ENCODE measurements around the gene ADCY2.

Gene ADCY2

DNA sequence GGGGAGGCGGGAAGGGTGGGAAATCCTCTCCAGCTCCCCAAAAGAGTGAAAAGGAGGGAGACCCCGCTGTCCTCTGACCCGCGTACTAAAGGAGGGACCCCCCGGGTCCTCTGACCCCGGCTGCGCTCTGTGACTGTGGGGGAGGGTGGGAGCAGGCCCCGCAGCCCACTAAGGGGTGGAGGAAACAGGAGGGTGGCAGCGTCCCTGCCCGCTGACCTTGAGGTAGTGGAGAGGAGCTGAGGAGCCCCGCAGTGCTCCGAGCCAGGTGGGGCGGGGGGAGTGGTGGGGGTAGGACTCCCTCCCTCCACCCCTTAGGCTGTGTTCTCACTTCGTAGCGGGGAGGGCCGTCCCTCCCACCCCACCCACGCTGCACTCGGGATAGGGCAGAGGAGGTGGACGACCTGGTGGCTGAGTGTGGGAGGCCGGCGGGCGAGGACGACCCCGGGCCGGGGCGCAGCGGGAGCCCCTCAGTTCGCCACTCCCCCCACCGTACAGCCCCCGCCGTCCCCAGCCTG lies 449 bp upstream of the ADCY2 start:
- H3K4me1 ChIP-seq (ENCODE audit: control insufficient read depth, low read length): no peaks in the 10 kb centered on the region
- TF ChIP-seq EZH2phosphoT487 (IDR thresholded peaks at IDR 0.05; ENCODE audit: borderline replicate concordance, low read length): no peak
- TF ChIP-seq, protein P1, sequence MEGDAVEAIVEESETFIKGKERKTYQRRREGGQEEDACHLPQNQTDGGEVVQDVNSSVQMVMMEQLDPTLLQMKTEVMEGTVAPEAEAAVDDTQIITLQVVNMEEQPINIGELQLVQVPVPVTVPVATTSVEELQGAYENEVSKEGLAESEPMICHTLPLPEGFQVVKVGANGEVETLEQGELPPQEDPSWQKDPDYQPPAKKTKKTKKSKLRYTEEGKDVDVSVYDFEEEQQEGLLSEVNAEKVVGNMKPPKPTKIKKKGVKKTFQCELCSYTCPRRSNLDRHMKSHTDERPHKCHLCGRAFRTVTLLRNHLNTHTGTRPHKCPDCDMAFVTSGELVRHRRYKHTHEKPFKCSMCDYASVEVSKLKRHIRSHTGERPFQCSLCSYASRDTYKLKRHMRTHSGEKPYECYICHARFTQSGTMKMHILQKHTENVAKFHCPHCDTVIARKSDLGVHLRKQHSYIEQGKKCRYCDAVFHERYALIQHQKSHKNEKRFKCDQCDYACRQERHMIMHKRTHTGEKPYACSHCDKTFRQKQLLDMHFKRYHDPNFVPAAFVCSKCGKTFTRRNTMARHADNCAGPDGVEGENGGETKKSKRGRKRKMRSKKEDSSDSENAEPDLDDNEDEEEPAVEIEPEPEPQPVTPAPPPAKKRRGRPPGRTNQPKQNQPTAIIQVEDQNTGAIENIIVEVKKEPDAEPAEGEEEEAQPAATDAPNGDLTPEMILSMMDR (IDR thresholded peaks at IDR 0.05; ENCODE audit: low read depth, low read length, poor library complexity, severe bottlenecking): no peak
- no peaks in the 10 kb centered on the region for H3K79me2 ChIP-seq (ENCODE audit: control insufficient read depth, low read length)
- no peak overlapping the region for H3K4me2 ChIP-seq (ENCODE audit: low read length)
- H3K9me3 ChIP-seq (ENCODE audit: control insufficient read depth, insufficient read depth, low read length): peaks cover 7% of the 10 kb centered on the region; the same call in 1 of the 2 replicates
- no peaks in the 10 kb centered on the region for H3K9me2 ChIP-seq (replicated peaks; ENCODE audit: control insufficient read depth, low read length)
- no peaks in the 10 kb centered on the region for H3K27me3 ChIP-seq (ENCODE audit: control insufficient read depth, low read length)
- no peaks in the 10 kb centered on the region for H3K36me3 ChIP-seq (ENCODE audit: control insufficient read depth, low read length)
- H4K20me1 ChIP-seq (ENCODE audit: control insufficient read depth, insufficient read depth, low read depth, low read length): no peaks in the 10 kb centered on the region
- no peaks in the 10 kb centered on the region for H3F3A ChIP-seq (ENCODE audit: control insufficient read depth, insufficient read depth)
- no peak overlapping the region for H3K27ac ChIP-seq (ENCODE audit: low read depth, low read length)
- H3K4me3 ChIP-seq (ENCODE audit: low read length): no peak overlapping the region

DNA sequence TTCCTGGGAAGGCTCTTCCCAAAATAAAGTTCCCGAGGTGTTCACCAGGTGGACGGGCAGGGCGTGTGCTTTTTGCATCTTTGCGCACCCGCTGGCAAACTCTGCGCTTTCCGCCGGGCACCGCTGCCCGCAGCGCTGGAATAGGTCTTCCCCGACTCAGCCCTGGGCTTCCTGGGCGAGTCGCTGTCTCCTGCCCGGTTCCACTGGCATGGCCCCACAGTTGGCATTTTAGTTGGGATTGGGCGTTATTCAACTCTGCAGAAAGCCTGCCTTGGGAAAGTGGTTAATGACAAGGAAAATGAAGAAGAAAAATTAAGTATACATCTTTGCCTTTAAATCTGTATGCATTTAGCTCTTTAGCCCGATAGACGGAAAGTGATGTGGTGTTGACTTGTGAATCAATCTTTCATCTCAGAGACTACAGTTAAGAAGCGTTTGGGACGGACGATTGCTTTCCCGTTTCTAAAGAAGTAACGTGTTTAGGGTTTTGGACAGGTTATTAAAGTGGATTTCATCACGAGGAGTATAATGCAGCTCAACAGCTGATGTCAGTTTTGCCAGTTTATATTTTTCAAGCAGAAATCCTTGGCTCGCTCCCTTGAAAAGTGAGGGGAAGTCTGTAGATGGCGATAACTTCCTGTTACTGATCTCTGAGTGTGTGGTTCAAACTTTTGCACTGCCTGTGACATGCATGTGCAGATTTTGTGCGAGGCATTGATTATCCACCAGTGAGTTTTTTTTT lies 946 bp downstream of the ADCY2 start:
- Histone ChIP-seq H3K36me3 (ENCODE audit: control insufficient read depth, low read length) (no peaks in the 10 kb centered on the region), H3K4me3 (ENCODE audit: low read length) (no peak overlapping the region), H4K20me1 (ENCODE audit: control insufficient read depth, insufficient read depth, low read depth, low read length) (no peaks in the 10 kb centered on the region), H3K9me3 (ENCODE audit: control insufficient read depth, insufficient read depth, low read length) (peaks cover 7% of the 10 kb centered on the region; the same call in 1 of the 2 replicates), H3K27ac (ENCODE audit: low read depth, low read length) (no peak overlapping the region), H3K4me2 (ENCODE audit: low read length) (no peak overlapping the region), H3K79me2 (ENCODE audit: control insufficient read depth, low read length) (no peaks in the 10 kb centered on the region), H3K27me3 (ENCODE audit: control insufficient read depth, low read length) (no peaks in the 10 kb centered on the region), H3K9me2 (replicated peaks; ENCODE audit: control insufficient read depth, low read length) (no peaks in the 10 kb centered on the region), H3F3A (ENCODE audit: control insufficient read depth, insufficient read depth) (no peaks in the 10 kb centered on the region), H3K4me1 (ENCODE audit: control insufficient read depth, low read length) (no peaks in the 10 kb centered on the region)
- TF ChIP-seq EZH2phosphoT487 (IDR thresholded peaks at IDR 0.05; ENCODE audit: borderline replicate concordance, low read length): no peak
- TF ChIP-seq, protein P1 (IDR thresholded peaks at IDR 0.05; ENCODE audit: low read depth, low read length, poor library complexity, severe bottlenecking): no peak

DNA sequence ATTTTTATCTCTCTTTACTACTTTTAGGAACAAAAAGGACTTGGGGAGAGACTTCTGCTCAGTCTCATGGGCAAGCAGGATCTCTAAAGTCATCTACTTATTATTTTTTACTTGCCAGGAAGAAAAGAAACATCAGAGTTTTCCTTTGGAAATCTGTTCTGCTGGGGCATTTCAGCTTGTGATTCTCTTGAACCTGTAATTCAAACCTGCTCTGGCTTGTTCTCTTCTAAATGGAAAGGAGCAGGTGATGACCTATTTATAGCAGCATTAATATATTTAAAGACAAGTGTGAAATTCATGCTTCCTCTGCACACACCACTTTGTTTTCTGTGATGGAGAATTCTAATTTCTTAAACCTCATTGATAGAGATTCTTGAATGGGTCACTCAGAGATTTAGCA lies 2.0 kb downstream of the ADCY2 start:
- Histone ChIP-seq H3K27me3 (ENCODE audit: control insufficient read depth, low read length) (no peaks in the 10 kb centered on the region), H3K36me3 (ENCODE audit: control insufficient read depth, low read length) (no peaks in the 10 kb centered on the region), H3F3A (ENCODE audit: control insufficient read depth, insufficient read depth) (no peaks in the 10 kb centered on the region), H4K20me1 (ENCODE audit: control insufficient read depth, insufficient read depth, low read depth, low read length) (no peaks in the 10 kb centered on the region), H3K4me1 (ENCODE audit: control insufficient read depth, low read length) (no peaks in the 10 kb centered on the region), H3K79me2 (ENCODE audit: control insufficient read depth, low read length) (no peaks in the 10 kb centered on the region), H3K9me3 (ENCODE audit: control insufficient read depth, insufficient read depth, low read length) (peaks cover 7% of the 10 kb centered on the region; the same call in 1 of the 2 replicates), H3K4me2 (ENCODE audit: low read length) (no peak overlapping the region), H3K4me3 (ENCODE audit: low read length) (no peak overlapping the region), H3K9me2 (replicated peaks; ENCODE audit: control insufficient read depth, low read length) (no peaks in the 10 kb centered on the region), H3K27ac (ENCODE audit: low read depth, low read length) (no peak overlapping the region)
- no peak for TF ChIP-seq EZH2phosphoT487 (IDR thresholded peaks at IDR 0.05; ENCODE audit: borderline replicate concordance, low read length)
- TF ChIP-seq, protein P1 (IDR thresholded peaks at IDR 0.05; ENCODE audit: low read depth, low read length, poor library complexity, severe bottlenecking): no peak

Data from DOHH2 (cell line).